Lower leg skin (tissue), 4 donors: ENCODE data around the gene MEOX2. TPM values are rescaled to one million over a fixed set of nuclear protein-coding genes. Genes with fewer than 3 reads are reported as not detected.

Experiments used
- DNase-seq, 2 donors: peaks; one replicate each; pipeline ENCODE4 v3.0.0-alpha.2; 2019; ENCODE audit warnings: low spot score in 2 of 2
- H3K4me3 ChIP-seq: fragments of 200-600 bp; sonication (generic); 2 replicates; pipeline ENCODE4 v1.5.1; 2017; ENCODE audit warnings: mild to moderate bottlenecking, low read depth; ENCODE audit not compliant: poor library complexity, severe bottlenecking
- CTCF ChIP-seq, 3 donors: fragments of 450-650 bp; IDR thresholded peaks; one replicate each; pipeline ENCODE4 v1.5.1; 2016; ENCODE audit warnings: antibody characterized with exemption in 3 of 3, mild to moderate bottlenecking in 3 of 3, moderate library complexity in 2 of 3
- POLR2A ChIP-seq, 2 donors: fragments of 450-650 bp; IDR thresholded peaks; one replicate each; pipeline ENCODE4 v1.6.1; 2016 to 2017; ENCODE audit warnings: antibody characterized with exemption in 2 of 2, mild to moderate bottlenecking in 1 of 2, moderate library complexity in 1 of 2
- WGBS, 2 donors: methylation state at CpG; one replicate each; pipeline ENCODE4 v1.1.5; 2018; 5-methylcytosine and 5-hydroxymethylcytosine counted together
- intact Hi-C: fragments of 100-400 bp; cut with DNase I; formaldehyde crosslinking; loops from one replicate; pipeline ENCODE4 v1.15.0; 2023; ENCODE audit warnings: low total_unique reads
- total RNA-seq, 4 donors: library from RNA; depleted of rRNA; stranded (reverse); fragments of >200 nt; gene quantifications; one replicate each; pipeline ENCODE4 v1.1.0, GENCODE V29; 2016

MEOX2 gene
- total RNA-seq, 4 donors from 2014 or later = 3.2 to 5.0 (median 4.1) TPM

GRCh38 chr7:15719311-15719710 is 32.8 kb upstream of the MEOX2 start:
- H3K4me3 ChIP-seq = no peak overlapping the region
- WGBS, 2 donors = 70 to 76% methylated on average over 1 of the region's 1 CpG
- TF ChIP-seq POLR2A (IDR thresholded peaks at IDR 0.05) = no peak
- no peak for TF ChIP-seq CTCF (IDR thresholded peaks at IDR 0.05)
- intact Hi-C loops = no loop called here
- no peak for DNase-seq

GRCh38 chr7:15715435-15715834 is 29.0 kb upstream of the MEOX2 start:
- H3K4me3 ChIP-seq = no peak overlapping the region
- no peak for DNase-seq
- no peak for TF ChIP-seq CTCF (IDR thresholded peaks at IDR 0.05)
- TF ChIP-seq POLR2A (IDR thresholded peaks at IDR 0.05) = no peak
- intact Hi-C loops = no loop called here
- 67 to 72% methylated on average over 2 of the region's 2 CpGs for WGBS, 2 donors

- H3K4me3 ChIP-seq = no peak overlapping the region
- DNase-seq = no peak
- 81 to 90% methylated on average over 3 of the region's 3 CpGs for WGBS, 2 donors
- TF ChIP-seq POLR2A (IDR thresholded peaks at IDR 0.05) (no peak), CTCF (IDR thresholded peaks at IDR 0.05) (no peak)
- intact Hi-C loops = no loop called here
Measured at GRCh38 chr7:15709978-15710377, 23.5 kb upstream of the MEOX2 start.

GRCh38 chr7:15707570-15707969 is 21.1 kb upstream of the MEOX2 start:
- intact Hi-C loops = no loop called here
- DNase-seq = no peak
- no peak overlapping the region for H3K4me3 ChIP-seq
- TF ChIP-seq POLR2A (IDR thresholded peaks at IDR 0.05) (no peak), CTCF (IDR thresholded peaks at IDR 0.05) (no peak)
- WGBS, 2 donors = 43 to 81% methylated on average over 1 of the region's 1 CpG

GRCh38 chr7:15703732-15704131 is 17.2 kb upstream of the MEOX2 start:
- no peak for DNase-seq
- TF ChIP-seq POLR2A (IDR thresholded peaks at IDR 0.05) = no peak
- WGBS, 2 donors = 83 to 87% methylated on average over 1 of the region's 1 CpG
- intact Hi-C loops = no loop called here
- no peak overlapping the region for H3K4me3 ChIP-seq

GRCh38 chr7:15692501-15693020 is 6.1 kb upstream of the MEOX2 start:
- intact Hi-C loops = no loop called here
- no peak for DNase-seq
- TF ChIP-seq POLR2A (IDR thresholded peaks at IDR 0.05) = no peak
- no peak for TF ChIP-seq CTCF (IDR thresholded peaks at IDR 0.05)
- no peak overlapping the region for H3K4me3 ChIP-seq
- 87 to 88% methylated on average over 5 of the region's 5 CpGs for WGBS, 2 donors
